ENCODE data around the gene PRKD2. TPM values are rescaled to one million over a fixed set of nuclear protein-coding genes. Genes with fewer than 3 reads are reported as not detected.

The PRKD2 gene
- total RNA-seq, 1 donor from 2014 or later: 89.1 TPM

- intact Hi-C loops (cut with micrococcal nuclease): no loop called here
- Mint-ChIP-seq H3K4me3 (no peak overlapping the region), H3K4me1 (peaks cover 6% of the 10 kb centered on the region), H3K27me3 (no peaks in the 10 kb centered on the region), H3K36me3 (ENCODE audit: low read depth) (peaks cover 82% of the 10 kb centered on the region), H3K9me3 (no peaks in the 10 kb centered on the region), H3K27ac (no peak overlapping the region)
- no peak for DNase-seq
Measured at GRCh38 chr19:46696052-46696451, 20.9 kb downstream of the PRKD2 start.

GRCh38 chr19:46693760-46694159 lies 23.2 kb downstream of the PRKD2 start:
- Mint-ChIP-seq H3K36me3 (ENCODE audit: low read depth) (peaks cover 88% of the 10 kb centered on the region), H3K4me1 (peaks cover 6% of the 10 kb centered on the region), H3K27ac (no peak overlapping the region), H3K27me3 (no peaks in the 10 kb centered on the region), H3K9me3 (no peaks in the 10 kb centered on the region), H3K4me3 (no peak overlapping the region)
- DNase-seq: no peak
- intact Hi-C loops (cut with micrococcal nuclease): no loop called here

DNA sequence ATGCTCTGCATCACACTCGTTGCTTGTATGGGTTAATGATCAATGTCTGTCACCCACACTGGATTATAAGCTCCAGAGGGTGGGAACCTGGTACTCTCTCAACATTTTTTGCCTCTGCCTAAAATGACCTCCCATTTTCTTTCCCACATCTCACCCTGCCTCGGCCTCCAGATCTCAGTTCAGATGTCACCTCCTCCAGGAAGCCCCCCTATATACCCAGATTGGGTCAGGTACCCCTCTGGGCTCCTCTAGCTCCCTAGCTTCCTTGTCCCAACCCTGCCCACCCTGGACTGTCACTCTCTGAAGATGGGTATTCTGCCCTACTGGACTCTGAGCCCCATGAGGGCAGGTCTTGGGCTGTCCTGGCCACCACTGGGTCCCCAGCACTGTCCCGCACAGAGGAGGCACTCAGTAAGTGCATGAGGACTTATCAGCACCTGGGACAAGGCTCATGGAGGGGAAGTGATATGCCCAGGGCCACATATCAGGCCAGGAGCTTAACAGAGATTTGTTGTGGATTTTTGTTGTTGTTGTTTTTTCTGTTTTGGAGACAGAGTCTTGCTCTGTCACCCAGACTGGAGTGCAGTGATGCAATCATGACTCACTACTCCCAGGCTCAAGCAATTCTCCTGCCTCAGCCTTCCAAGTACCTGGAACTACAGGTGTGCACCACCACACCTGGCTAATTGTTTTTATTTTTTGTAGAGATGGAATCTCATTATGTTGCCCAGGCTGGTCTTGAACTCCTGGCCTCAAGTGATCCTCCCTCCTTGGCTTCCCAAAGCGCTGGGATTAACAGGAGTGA lies 23.8 kb downstream of the PRKD2 start:
- intact Hi-C loops (cut with micrococcal nuclease): no loop called here
- Mint-ChIP-seq H3K9me3 (no peaks in the 10 kb centered on the region), H3K4me1 (peaks cover 6% of the 10 kb centered on the region), H3K36me3 (ENCODE audit: low read depth) (peaks cover 84% of the 10 kb centered on the region), H3K27ac (peak overlapping the region; percentile 18), H3K4me3 (no peak overlapping the region), H3K27me3 (no peaks in the 10 kb centered on the region)
- DNase-seq: no peak

- Mint-ChIP-seq H3K9me3 (no peaks in the 10 kb centered on the region), H3K4me3 (no peak overlapping the region), H3K4me1 (peaks cover 4% of the 10 kb centered on the region), H3K27ac (no peak overlapping the region), H3K36me3 (ENCODE audit: low read depth) (peaks cover 84% of the 10 kb centered on the region), H3K27me3 (no peaks in the 10 kb centered on the region)
- DNase-seq: no peak
- intact Hi-C loops (cut with micrococcal nuclease): no loop called here
Measured at GRCh38 chr19:46691948-46692347, 25.0 kb downstream of the PRKD2 start.

DNA sequence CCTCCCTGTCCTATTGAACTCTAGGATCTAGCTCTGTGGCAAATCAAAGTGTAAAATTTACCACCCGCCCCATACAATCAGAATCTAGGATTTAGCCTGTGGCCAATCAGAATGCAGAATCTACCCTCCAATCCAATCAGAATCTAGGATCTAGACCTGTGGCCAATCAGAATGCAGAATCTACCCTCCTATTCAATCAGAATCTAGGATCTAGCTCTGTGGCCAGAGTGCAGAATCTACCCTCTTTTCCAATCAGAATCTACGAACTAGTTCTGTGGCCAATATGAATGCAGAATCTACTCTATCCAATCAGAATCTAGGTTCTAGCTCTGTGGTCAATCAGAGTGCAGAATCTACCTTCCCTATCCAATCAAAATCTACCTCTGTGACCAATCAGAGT lies 25.8 kb downstream of the PRKD2 start:
- Mint-ChIP-seq H3K36me3 (ENCODE audit: low read depth) (peaks cover 80% of the 10 kb centered on the region), H3K27me3 (no peaks in the 10 kb centered on the region), H3K4me1 (peaks cover 3% of the 10 kb centered on the region), H3K27ac (peak overlapping the region; percentile 34), H3K4me3 (no peak overlapping the region), H3K9me3 (no peaks in the 10 kb centered on the region)
- intact Hi-C loops (cut with micrococcal nuclease): no loop called here
- DNase-seq: no peak

- no peak for DNase-seq
- H3K4me1 Mint-ChIP-seq: peaks cover 5% of the 10 kb centered on the region
Measured at GRCh38 chr19:46689358-46689757, 27.6 kb downstream of the PRKD2 start.

GRCh38 chr19:46687438-46688145 lies 29.3 kb downstream of the PRKD2 start:
- Mint-ChIP-seq H3K27me3 (no peaks in the 10 kb centered on the region), H3K9me3 (no peaks in the 10 kb centered on the region), H3K4me3 (no peak overlapping the region), H3K27ac (no peak overlapping the region), H3K4me1 (peaks cover 3% of the 10 kb centered on the region), H3K36me3 (ENCODE audit: low read depth) (peaks cover 68% of the 10 kb centered on the region)
- intact Hi-C loops (cut with micrococcal nuclease): no loop called here
- no peak for DNase-seq

More at GRCh38 chr19:46689358-46689757, 27.6 kb downstream of the PRKD2 start:
- Mint-ChIP-seq H3K27ac (no peak overlapping the region), H3K9me3 (no peaks in the 10 kb centered on the region), H3K27me3 (no peaks in the 10 kb centered on the region), H3K4me3 (no peak overlapping the region), H3K36me3 (ENCODE audit: low read depth) (peaks cover 77% of the 10 kb centered on the region)
- intact Hi-C loops (cut with micrococcal nuclease): no loop called here

GRCh38 chr19:46685189-46685588 lies 31.7 kb downstream of the PRKD2 start:
- intact Hi-C loops (cut with micrococcal nuclease): no loop called here
- no peak for DNase-seq
- Mint-ChIP-seq H3K9me3 (no peaks in the 10 kb centered on the region), H3K27me3 (no peaks in the 10 kb centered on the region), H3K27ac (no peak overlapping the region), H3K36me3 (ENCODE audit: low read depth) (peaks cover 55% of the 10 kb centered on the region), H3K4me3 (no peak overlapping the region), H3K4me1 (peaks cover 1% of the 10 kb centered on the region)

- peaks cover 62% of the 10 kb centered on the region for H3K36me3 Mint-ChIP-seq (ENCODE audit: low read depth)
Measured at GRCh38 chr19:46678110-46678732, 38.7 kb downstream of the PRKD2 start.

DNA sequence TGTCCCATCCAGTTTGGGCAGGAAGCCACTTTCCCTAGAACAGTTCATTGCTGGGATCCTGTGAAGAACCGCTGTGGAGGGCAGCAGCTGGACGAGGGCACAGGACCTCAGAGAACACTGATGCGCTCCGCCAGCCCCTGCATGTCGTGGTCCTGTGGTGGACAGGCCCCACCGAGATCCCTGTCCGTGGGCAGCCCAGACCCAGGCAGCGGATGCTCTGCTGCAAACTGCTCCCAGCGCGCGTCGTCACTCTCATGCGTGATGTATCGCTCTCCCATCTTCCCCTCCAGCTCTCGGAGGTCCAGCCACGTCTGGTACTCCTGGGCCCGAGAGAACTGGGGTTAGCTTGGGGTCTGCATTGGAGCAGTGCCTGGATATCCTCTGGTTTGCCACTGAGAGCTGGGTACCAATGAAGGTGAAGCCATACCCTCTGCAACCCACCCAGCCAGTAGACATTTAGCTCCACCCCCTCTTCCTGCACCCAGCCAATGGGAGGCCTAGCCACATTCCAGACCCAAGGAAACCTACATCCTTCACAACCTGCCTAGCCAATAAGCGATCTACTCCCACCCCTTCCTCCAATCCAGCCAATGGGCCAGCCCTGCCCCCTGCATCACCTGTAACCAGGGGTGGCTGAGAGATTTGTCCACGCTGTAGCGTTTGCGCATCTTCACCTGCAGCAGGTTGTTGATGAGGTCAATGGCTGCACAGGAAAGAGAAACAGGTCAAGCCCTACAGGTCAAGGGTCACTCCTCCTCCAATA lies 42.3 kb downstream of the PRKD2 start:
- H3K27me3 Mint-ChIP-seq: no peaks in the 10 kb centered on the region
- H3K9me3 Mint-ChIP-seq: no peaks in the 10 kb centered on the region
- no peak for DNase-seq
- no peak overlapping the region for H3K4me3 Mint-ChIP-seq
- H3K27ac Mint-ChIP-seq: no peak overlapping the region
- H3K4me1 Mint-ChIP-seq: peaks cover 9% of the 10 kb centered on the region
- peaks cover 61% of the 10 kb centered on the region for H3K36me3 Mint-ChIP-seq (ENCODE audit: low read depth)
- intact Hi-C loops (cut with micrococcal nuclease): no loop called here

More at GRCh38 chr19:46678110-46678732, 38.7 kb downstream of the PRKD2 start:
- Mint-ChIP-seq H3K4me3 (no peak overlapping the region), H3K27ac (no peak overlapping the region), H3K4me1 (peaks cover 9% of the 10 kb centered on the region), H3K27me3 (no peaks in the 10 kb centered on the region), H3K9me3 (no peaks in the 10 kb centered on the region)
- DNase-seq: peak; percentile 90
- intact Hi-C loops (cut with micrococcal nuclease): no loop called here

DNA sequence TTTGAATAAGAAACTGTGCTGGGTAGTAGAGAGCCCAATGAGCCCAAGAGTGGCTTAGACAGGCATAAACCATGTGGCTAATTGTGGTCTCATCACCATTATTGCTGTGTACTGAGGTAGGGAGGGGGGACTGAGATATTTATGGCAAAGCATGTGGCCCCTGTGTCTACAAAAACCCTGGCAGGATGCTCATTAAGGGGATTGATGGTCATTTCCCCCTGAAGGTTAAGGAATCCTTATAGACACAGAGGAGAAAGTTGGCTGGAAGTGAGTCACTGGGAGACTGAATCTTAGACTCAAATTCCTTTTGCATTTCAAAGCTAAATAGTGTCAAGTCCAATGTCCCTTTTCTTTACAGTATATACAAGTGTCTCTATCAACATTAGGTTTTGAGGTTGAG lies 46.1 kb downstream of the PRKD2 start:
- no peak overlapping the region for H3K27ac Mint-ChIP-seq
- no peaks in the 10 kb centered on the region for H3K27me3 Mint-ChIP-seq
- no peaks in the 10 kb centered on the region for H3K9me3 Mint-ChIP-seq
- intact Hi-C loops (cut with micrococcal nuclease): no loop called here
- no peak overlapping the region for H3K4me3 Mint-ChIP-seq
- no peak for DNase-seq
- peaks cover 39% of the 10 kb centered on the region for H3K36me3 Mint-ChIP-seq (ENCODE audit: low read depth)
- H3K4me1 Mint-ChIP-seq: no peaks in the 10 kb centered on the region

DNA sequence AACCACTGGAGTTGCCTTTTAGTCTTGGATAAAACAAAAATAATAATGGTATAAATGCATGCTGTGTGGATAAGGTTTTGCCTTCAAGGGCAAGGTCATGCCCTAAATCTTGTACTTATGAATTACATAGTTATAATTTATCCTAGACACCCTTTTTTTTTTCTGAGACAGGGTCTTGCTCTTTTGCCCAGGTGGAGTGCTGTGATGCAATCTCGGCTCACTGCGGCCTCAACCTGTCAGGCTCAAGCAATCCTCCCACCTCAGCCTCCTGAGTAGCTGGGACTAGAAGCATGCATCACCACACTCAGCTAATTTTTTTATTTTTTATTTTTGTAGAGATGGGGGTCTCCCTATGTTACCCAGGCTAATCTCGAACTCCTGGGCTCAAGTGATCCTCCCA lies 48.3 kb downstream of the PRKD2 start:
- H3K36me3 Mint-ChIP-seq (ENCODE audit: low read depth): peaks cover 22% of the 10 kb centered on the region
- H3K9me3 Mint-ChIP-seq: no peaks in the 10 kb centered on the region
- no peak overlapping the region for H3K27ac Mint-ChIP-seq
- no peaks in the 10 kb centered on the region for H3K27me3 Mint-ChIP-seq
- H3K4me1 Mint-ChIP-seq: no peaks in the 10 kb centered on the region
- DNase-seq: no peak
- intact Hi-C loops (cut with micrococcal nuclease): no loop called here
- no peak overlapping the region for H3K4me3 Mint-ChIP-seq

GRCh38 chr19:46665072-46665471 lies 51.8 kb downstream of the PRKD2 start:
- Mint-ChIP-seq H3K36me3 (ENCODE audit: low read depth) (peaks cover under 1% of the 10 kb centered on the region), H3K9me3 (no peaks in the 10 kb centered on the region), H3K27me3 (peaks cover 4% of the 10 kb centered on the region), H3K4me3 (no peak overlapping the region), H3K27ac (no peak overlapping the region), H3K4me1 (peaks cover 12% of the 10 kb centered on the region)
- intact Hi-C loops (cut with micrococcal nuclease): no loop called here
- DNase-seq: no peak

All from activated CD4-positive, alpha-beta T cell treated with anti-CD3 and anti-CD28 coated beads, Interleukin-2, amount 10 ng/mL, durations not matched to agents 24 days and 14 days (primary cell).